UCSD-AML1 (cell line): ENCODE measurements around the gene TRPM8.

Experiments
- DNase-seq: peaks from one replicate; lab custom pipeline; 2025; ENCODE audit not compliant: unreplicated experiment; lab: John Stamatoyannopoulos, UW

Gene TRPM8

GRCh38 chr2:234033885-234034284, 116.7 kb downstream of the TRPM8 start:
- DNase-seq = no peak

DNA sequence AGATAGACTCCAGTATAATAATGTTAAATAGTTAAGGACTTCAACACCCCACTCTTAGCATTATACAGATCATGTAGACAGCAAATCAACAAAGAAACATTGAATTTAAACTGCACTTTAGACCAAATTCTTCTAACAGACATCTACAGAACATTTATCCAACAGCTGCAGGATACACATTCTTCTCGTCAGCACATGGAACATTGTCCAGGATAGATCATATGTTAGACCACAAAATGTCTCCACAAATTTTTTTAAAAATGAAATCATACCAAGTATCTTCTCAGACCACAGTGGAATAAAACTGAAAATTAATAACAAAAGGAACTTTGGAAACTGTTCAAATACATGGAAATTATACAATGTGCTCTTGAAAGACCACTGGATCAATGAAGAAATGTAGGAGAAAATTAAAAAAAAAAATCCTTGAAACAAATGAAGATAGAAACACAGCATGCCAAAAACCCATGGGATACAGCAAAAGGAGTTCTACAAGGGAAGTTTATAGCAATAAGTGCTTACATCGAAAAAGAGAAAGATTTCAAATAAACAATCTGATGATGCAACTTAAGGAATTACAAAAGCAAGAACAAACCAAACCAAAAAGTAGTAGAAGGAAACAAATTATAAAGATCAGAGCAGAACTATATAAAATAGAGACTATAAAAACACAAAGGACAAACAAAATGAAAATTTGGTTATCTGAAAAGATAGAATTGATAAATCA, 121.1 kb downstream of the TRPM8 start:
- no peak for DNase-seq

- DNase-seq = no peak
Observed at GRCh38 chr2:234044157-234044556, 127.0 kb downstream of the TRPM8 start.

DNA sequence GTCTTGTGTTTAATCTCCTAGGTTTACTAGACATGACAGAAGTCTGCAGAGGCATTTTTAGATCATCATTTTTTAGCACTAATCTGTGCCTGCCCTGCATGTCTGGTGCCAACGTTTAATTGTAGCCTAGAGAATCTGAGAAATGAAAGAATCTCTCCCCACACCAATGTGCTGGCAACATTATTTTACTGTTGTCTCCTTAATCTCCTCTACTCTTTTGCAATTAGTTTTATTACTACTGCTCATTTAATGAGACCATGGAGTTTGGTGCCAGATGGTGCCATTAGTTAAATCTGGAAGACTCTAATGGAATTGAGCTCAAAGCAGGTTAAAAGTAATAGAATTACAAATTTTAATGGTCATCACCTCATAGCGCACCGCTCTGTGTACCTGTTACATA, 129.3 kb downstream of the TRPM8 start:
- DNase-seq = no peak

DNA sequence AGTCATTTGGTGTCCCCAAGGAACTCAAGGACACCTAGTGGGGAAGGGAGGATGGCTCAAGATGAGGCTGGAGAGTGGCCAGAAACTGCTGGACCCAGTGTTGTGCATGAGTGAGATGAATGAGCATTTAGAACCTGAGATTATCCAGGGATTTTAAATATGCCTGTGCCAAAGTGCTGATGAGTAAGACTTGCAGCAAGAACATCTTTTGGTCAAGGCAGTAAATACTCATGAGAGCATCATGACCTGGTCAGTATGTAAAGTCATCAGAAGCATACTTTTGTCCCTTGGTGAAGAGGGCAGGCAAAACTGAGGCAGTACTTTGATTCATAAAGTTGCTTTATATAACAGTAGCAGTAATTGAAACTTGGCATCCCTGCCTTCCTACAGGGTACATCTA, 130.2 kb downstream of the TRPM8 start:
- DNase-seq = no peak

GRCh38 chr2:234048049-234048448, 130.9 kb downstream of the TRPM8 start:
- no peak for DNase-seq

DNA sequence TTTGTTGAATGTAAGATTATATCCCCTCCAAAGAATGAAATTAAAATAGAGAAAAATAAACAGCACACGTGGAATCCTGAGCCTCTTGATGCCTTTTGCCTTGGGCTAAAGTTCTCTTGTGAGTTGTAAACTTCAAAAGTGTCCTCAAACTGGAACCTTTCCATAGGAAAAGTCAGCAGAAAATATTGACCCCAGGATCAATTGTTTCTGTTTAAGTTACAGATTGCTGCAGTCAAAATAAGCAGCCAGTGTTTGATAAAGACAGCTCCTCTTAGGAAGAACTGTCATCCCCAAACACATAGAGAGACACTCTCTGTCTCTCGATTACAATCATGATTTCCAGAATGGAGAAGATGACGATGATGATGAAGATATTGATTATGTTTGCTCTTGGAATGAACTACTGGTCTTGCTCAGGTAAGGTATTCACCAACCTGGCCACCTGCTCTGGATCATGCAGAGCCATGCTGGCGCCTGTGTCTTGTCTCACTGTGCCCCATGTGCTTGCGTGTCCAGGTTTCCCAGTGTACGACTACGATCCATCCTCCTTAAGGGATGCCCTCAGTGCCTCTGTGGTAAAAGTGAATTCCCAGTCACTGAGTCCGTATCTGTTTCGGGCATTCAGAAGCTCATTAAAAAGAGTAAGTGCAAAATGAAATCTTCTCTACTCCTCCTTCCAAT, 133.4 kb downstream of the TRPM8 start, which contains the start of gene SPP2:
SPP2 (plus strand) TSS at position 248 of the 681 bp plus-strand sequence; CDS start at position 333, 85 bp downstream.
- no peak for DNase-seq

- DNase-seq = no peak
Observed at GRCh38 chr2:234051374-234052070, 134.3 kb downstream of the TRPM8 start.

DNA sequence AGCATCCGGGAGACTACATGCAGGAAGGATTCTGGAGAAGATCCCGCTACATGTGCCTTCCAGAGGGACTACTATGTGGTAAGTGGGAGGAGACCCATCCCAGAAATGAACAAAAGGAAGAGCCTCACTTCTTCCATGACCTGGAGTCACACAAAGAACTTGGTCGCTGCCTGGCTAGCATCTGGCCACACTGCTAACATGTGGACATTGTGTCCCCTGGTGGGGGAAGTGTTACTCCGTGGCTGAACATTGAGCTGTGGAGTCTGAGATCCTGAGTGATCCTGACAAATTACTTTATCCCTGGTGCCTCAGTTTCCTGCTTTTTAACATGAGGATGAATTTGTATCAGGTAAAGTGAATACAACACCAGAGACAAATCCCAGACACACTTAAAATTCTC, 141.7 kb downstream of the TRPM8 start:
- no peak for DNase-seq

- DNase-seq = no peak
Observed at GRCh38 chr2:234060236-234060635, 143.1 kb downstream of the TRPM8 start.

DNA sequence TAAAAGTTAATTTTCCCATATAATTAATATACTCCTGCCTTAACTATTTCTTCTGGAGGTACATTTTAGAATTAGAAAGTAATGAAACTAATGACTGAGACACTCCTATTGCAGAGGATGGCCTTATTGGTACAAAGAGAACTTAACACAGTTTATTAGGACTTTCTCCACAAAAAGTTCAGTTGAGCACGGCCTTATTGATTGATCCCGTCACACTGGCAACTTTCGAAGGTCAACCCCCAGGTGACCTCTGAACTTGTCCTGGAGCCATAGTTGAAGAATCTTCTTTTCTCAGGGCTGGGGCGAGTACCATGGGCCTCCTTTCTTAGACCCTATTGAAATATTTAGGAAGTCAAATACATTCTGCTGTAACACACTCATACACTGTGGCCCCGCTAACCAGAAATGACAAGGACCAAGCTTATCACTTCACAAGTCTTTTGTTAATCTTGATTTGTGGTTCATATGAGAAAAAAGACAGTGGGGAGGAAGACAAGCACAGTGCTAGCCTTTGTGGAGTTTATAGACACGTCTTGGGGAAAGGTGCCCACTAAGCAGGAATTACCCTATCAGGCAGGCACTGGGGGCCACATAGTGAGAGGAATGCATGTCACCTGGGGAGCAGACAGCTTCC, 144.6 kb downstream of the TRPM8 start:
- no peak for DNase-seq

GRCh38 chr2:234066587-234066986, 149.4 kb downstream of the TRPM8 start:
- DNase-seq = no peak
